ENCODE data around the gene EPHA1.

The EPHA1 gene

DNA sequence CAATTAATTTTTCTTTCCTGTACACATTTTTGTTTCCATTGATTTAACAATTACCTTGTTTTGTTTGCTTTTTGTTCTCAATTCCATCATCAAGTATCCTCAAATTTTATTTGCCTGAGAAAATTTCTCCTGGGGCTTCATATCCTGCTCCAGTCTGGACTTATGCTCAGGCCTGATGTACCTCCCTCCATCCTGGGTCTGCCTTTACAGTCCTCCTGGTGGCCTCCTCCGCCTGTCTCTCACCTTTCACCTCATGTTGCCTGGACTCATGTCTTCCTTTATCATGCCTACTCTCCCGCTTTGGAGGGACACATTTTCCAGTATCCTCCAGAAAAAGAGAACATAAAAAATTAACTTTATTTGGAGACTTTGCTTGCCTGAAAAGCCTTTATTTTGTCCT, 22.5 kb upstream of the EPHA1 start:
- Histone ChIP-seq H3K27ac (ENCODE audit: extremely low read depth, low read depth, low read length) (no peak overlapping the region), H3K4me3 (ENCODE audit: low read depth, low read length) (no peak overlapping the region), H3K9me3 (ENCODE audit: control insufficient read depth, insufficient read depth, low read depth, low read length) (no peaks in the 10 kb centered on the region), H3K36me3 (ENCODE audit: control insufficient read depth in 2 of 2, insufficient read depth in 1 of 2, low read length in 2 of 2) (no peaks in the 10 kb centered on the region), H3K4me1 (ENCODE audit: control insufficient read depth, insufficient read depth, low read length) (no peaks in the 10 kb centered on the region)
- POLR2A ChIA-PET: no interaction called here
- TF ChIP-seq ZNF561 (tag by site-specific recombination; IDR thresholded peaks at IDR 0.05; ENCODE audit: borderline replicate concordance) (no peak), HOXA7 (CRISPR knock-in tag; IDR thresholded peaks at IDR 0.05; ENCODE audit: borderline replicate concordance) (no peak), GLIS2 (tag by site-specific recombination; IDR thresholded peaks at IDR 0.05) (no peak)
- CTCF ChIA-PET: no interaction called here

DNA sequence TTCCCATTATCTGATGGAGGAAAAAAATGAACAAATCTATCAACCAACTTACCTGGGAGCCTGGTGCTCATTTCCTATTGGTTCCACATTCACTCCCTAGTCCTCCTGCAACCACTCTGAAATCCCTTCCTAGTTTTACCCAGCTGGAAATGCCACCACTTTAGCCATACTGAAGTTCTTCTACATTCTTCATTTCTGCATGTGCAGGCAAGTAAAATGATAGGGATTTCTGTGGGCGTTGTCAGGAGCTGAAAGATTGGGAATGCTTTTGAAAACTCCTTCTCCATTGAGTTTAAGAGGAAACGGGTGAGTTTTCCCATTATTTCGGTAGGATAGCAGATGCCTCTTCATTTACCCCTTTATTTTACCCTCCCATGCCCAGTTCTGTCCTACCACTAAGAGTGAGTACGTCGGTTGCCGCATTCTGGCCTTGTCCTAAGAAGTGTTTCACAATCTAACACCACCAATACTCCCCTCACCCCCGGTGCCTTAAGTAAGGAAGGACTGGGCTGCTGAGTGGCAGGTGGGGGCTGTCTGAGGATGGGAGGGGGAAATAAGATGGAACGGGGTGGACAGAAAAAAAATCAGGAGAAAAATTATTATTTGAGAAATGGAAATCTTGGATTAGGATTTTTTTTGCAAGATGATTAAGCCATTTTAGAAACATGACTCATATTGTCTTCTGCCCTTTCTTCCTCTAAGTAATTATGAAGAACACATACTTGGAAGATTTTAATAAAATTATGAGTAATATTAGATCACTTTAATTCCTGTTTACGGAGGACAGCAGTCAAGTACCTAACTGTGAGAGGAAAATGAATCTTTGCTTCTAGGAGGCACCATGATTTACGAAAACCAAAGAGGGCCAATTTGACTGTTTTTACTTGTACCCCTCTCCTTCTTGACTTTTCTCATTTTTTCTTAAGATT, 21.4 kb upstream of the EPHA1 start:
- no peak overlapping the region for H3K4me3 ChIP-seq (ENCODE audit: low read depth, low read length)
- H3K27ac ChIP-seq (ENCODE audit: extremely low read depth, low read depth, low read length): no peak overlapping the region
- TF ChIP-seq ZNF112 (tag by site-specific recombination; IDR thresholded peaks at IDR 0.05): no peak
- H3K4me1 ChIP-seq (ENCODE audit: control insufficient read depth, insufficient read depth, low read length): no peaks in the 10 kb centered on the region
- ChIA-PET POLR2A (interaction anchor here (0.6 kb wide), 1 partner anchor 44 kb away, joined by 6 read pairs; no protein-coding TSS in a partner anchor), CTCF (interaction anchor here (0.6 kb wide), 1 partner anchor 169 kb away, joined by 4 read pairs; no protein-coding TSS in a partner anchor)
- no peaks in the 10 kb centered on the region for H3K36me3 ChIP-seq (ENCODE audit: control insufficient read depth in 2 of 2, insufficient read depth in 1 of 2, low read length in 2 of 2)
- no peaks in the 10 kb centered on the region for H3K9me3 ChIP-seq (ENCODE audit: control insufficient read depth, insufficient read depth, low read depth, low read length)

DNA sequence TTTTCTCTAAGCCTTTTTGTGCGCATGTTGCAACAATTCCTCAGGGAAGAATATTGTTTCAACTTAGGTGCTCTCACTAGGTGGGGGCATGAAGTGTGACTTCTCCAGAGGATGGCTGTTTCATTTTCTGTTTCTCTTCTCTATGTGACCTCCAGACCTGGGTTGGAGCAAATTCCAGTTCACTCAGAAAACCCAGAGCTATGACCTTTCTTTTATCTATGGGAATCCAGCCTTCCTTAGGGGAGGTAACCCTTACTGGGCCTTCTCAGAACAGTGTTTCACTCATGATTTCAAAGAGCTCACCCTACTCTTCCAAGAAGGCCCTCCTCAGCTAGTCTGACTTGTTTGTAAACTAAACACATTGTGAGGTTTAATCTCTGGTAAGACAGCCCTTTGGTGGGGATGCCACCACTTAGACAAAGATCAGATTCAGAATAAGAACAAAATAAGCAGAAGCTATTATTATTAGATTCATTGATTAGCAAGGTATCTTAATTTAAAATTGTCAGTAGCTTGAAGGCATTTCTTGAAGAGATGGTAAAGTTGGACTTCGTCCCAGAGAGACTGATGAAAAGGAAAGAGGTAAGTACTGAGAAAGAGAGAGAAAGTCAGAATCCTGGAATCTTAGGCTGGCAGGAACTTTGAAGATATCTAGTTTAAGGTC, 18.0 kb upstream of the EPHA1 start:
- Histone ChIP-seq H3K27ac (ENCODE audit: extremely low read depth, low read depth, low read length) (no peak overlapping the region), H3K4me3 (ENCODE audit: low read depth, low read length) (no peak overlapping the region), H3K9me3 (ENCODE audit: control insufficient read depth, insufficient read depth, low read depth, low read length) (no peaks in the 10 kb centered on the region), H3K4me1 (ENCODE audit: control insufficient read depth, insufficient read depth, low read length) (no peaks in the 10 kb centered on the region), H3K36me3 (ENCODE audit: control insufficient read depth in 2 of 2, insufficient read depth in 1 of 2, low read length in 2 of 2) (no peaks in the 10 kb centered on the region)
- POLR2A ChIA-PET: no interaction called here
- CTCF ChIA-PET: interaction anchor here (1.5 kb wide), 1 partner anchor 10 kb away, joined by 6 read pairs; no protein-coding TSS in a partner anchor
- no peak for TF ChIP-seq ZNF169 (tag by site-specific recombination; IDR thresholded peaks at IDR 0.05)
- TF ChIP-seq ZNF214 (tag by site-specific recombination; IDR thresholded peaks at IDR 0.05; ENCODE audit: borderline replicate concordance): no peak
- TF ChIP-seq REST (tag by site-specific recombination; IDR thresholded peaks at IDR 0.05): no peak
- TF ChIP-seq ZNF560 (tag by site-specific recombination; IDR thresholded peaks at IDR 0.05; ENCODE audit: borderline replicate concordance): no peak
- TF ChIP-seq TCF7L2 (IDR thresholded peaks at IDR 0.05; ENCODE audit: borderline replicate concordance, low read depth, low read length): no peak
- TF ChIP-seq ZNF776 (tag by site-specific recombination; IDR thresholded peaks at IDR 0.05; ENCODE audit: borderline replicate concordance): no peak
- TF ChIP-seq, protein P1, sequence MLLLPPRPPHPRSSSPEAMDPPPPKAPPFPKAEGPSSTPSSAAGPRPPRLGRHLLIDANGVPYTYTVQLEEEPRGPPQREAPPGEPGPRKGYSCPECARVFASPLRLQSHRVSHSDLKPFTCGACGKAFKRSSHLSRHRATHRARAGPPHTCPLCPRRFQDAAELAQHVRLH (tag by site-specific recombination; IDR thresholded peaks at IDR 0.05): no peak
- TF ChIP-seq ZNF843 (tag by site-specific recombination; IDR thresholded peaks at IDR 0.05): no peak
- TF ChIP-seq, protein P2, sequence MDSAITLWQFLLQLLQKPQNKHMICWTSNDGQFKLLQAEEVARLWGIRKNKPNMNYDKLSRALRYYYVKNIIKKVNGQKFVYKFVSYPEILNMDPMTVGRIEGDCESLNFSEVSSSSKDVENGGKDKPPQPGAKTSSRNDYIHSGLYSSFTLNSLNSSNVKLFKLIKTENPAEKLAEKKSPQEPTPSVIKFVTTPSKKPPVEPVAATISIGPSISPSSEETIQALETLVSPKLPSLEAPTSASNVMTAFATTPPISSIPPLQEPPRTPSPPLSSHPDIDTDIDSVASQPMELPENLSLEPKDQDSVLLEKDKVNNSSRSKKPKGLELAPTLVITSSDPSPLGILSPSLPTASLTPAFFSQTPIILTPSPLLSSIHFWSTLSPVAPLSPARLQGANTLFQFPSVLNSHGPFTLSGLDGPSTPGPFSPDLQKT (IDR thresholded peaks at IDR 0.05; ENCODE audit: borderline replicate concordance, low read depth, low read length): no peak
- TF ChIP-seq ZNF473 (tag by site-specific recombination; IDR thresholded peaks at IDR 0.05): no peak
- TF ChIP-seq, protein P3, sequence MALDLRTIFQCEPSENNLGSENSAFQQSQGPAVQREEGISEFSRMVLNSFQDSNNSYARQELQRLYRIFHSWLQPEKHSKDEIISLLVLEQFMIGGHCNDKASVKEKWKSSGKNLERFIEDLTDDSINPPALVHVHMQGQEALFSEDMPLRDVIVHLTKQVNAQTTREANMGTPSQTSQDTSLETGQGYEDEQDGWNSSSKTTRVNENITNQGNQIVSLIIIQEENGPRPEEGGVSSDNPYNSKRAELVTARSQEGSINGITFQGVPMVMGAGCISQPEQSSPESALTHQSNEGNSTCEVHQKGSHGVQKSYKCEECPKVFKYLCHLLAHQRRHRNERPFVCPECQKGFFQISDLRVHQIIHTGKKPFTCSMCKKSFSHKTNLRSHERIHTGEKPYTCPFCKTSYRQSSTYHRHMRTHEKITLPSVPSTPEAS (tag by site-specific recombination; IDR thresholded peaks at IDR 0.05): no peak
- TF ChIP-seq KLF16 (tag by site-specific recombination; IDR thresholded peaks at IDR 0.05): no peak
- no peak for TF ChIP-seq ZSCAN16 (tag by site-specific recombination; IDR thresholded peaks at IDR 0.05)
- TF ChIP-seq ZNF830 (tag by site-specific recombination; IDR thresholded peaks at IDR 0.05; ENCODE audit: low read depth): no peak
- no peak for TF ChIP-seq ZBTB1 (tag by site-specific recombination; IDR thresholded peaks at IDR 0.05)
- TF ChIP-seq ZNF248 (tag by site-specific recombination; IDR thresholded peaks at IDR 0.05): no peak
- TF ChIP-seq ZNF26 (tag by site-specific recombination; IDR thresholded peaks at IDR 0.05): no peak

Measured in HEK293 (cell line).